Upper lobe of left lung (tissue), 6 donors: ENCODE results near the gene SELENOP. TPM values are rescaled to one million over a fixed set of nuclear protein-coding genes. Genes with fewer than 3 reads are reported as not detected.

Experiments
- ATAC-seq, 2 donors: fragments of 200-7000 bp; cut with Tn5 transposase; one replicate each; pipeline ENCODE4 v1.9.1; 2022; ENCODE audit warnings: mild to moderate bottlenecking in 2 of 2, moderate library complexity in 2 of 2; ENCODE audit not compliant: low FRiP score in 2 of 2
- DNase-seq, 2 donors: peaks; one replicate each; pipeline ENCODE4 v3.0.0-alpha.2; 2019 to 2020
- H3K27ac ChIP-seq, 4 donors: fragments of 200-600 bp; sonication (generic); one replicate each; pipeline ENCODE4 v1.5.1; 2016 to 2019
- H3K27me3 ChIP-seq, 4 donors: fragments of 200-600 bp; sonication (generic); one replicate each; pipeline ENCODE4 v1.5.1; 2017 to 2019
- H3K36me3 ChIP-seq, 4 donors: fragments of 200-600 bp; sonication (generic); one replicate each; pipeline ENCODE4 v1.5.1; 2016 to 2019
- H3K4me1 ChIP-seq, 4 donors: fragments of 200-600 bp; sonication (generic); one replicate each; pipeline ENCODE4 v1.5.1; 2018 to 2019
- H3K4me3 ChIP-seq, 4 donors: fragments of 200-600 bp; sonication (generic); one replicate each; pipeline ENCODE4 v1.5.1; 2017 to 2019; ENCODE audit warnings: mild to moderate bottlenecking in 2 of 4, moderate library complexity in 1 of 4
- H3K9me3 ChIP-seq, 4 donors: fragments of 200-600 bp; sonication (generic); one replicate each; pipeline ENCODE4 v1.5.1; 2018 to 2019
- CTCF ChIP-seq, 6 experiments: fragments of 450-650 bp in 4 of 6; fragments of 200-600 bp in 2 of 6; sonication (generic) in 2 of 6; IDR thresholded peaks; one replicate each; pipeline ENCODE4 v1.5.1; 2016 to 2019; ENCODE audit warnings: antibody characterized with exemption in 6 of 6
- EP300 ChIP-seq, 4 donors: sonication (generic); formaldehyde crosslinking; IDR thresholded peaks; one replicate each; pipeline ENCODE4 v1.5.1; 2017; ENCODE audit warnings: antibody characterized with exemption in 4 of 4, control low read depth in 2 of 4
- POLR2A ChIP-seq, 4 donors: fragments of 450-650 bp; IDR thresholded peaks; one replicate each; pipeline ENCODE4 v1.5.1; 2016 to 2017; ENCODE audit warnings: antibody characterized with exemption in 4 of 4, mild to moderate bottlenecking in 2 of 4
- POLR2AphosphoS5 ChIP-seq, 2 donors: sonication (generic); formaldehyde crosslinking; IDR thresholded peaks; one replicate each; pipeline ENCODE4 v1.5.1; 2017; ENCODE audit warnings: antibody characterized with exemption in 2 of 2
- WGBS, 2 donors: methylation state at CpG; one replicate each; pipeline ENCODE4 v1.1.5; 2017 to 2018; 5-methylcytosine and 5-hydroxymethylcytosine counted together
- total RNA-seq, 6 donors: library from RNA; depleted of rRNA in 4 of 6; stranded (reverse); fragments of >200 nt in 4 of 6; gene quantifications; one replicate each; pipeline versions ENCODE4 v1.1.0 to v1.2.1, GENCODE V29; 2016 to 2021
- donor health status: DM: no; HTN: no; CAD: no; lungs with moderate emphysema.
- donor health status: DM: no; HTN: yes; CAD: no; lungs with severe emphysema.

The SELENOP gene
- total RNA-seq, 6 donors from 2014 or later: 222 to 828 (median 490) TPM

GRCh38 chr5:42784132-42784531 lies 27.6 kb downstream of the SELENOP start:
- Histone ChIP-seq H3K36me3 (no peaks in the 10 kb centered on the region), H3K4me1 (no peaks in the 10 kb centered on the region), H3K27me3 (no peaks in the 10 kb centered on the region), H3K4me3 (no peak overlapping the region), H3K27ac (no peak overlapping the region), H3K9me3 (peaks cover 6 to 19% (median 10%) of the 10 kb centered on the region in 4 donors)
- no peak for ATAC-seq
- WGBS, 2 donors: 90 to 100% methylated on average over 1 of the region's 1 CpG
- TF ChIP-seq POLR2AphosphoS5 (IDR thresholded peaks at IDR 0.05) (no peak), CTCF (IDR thresholded peaks at IDR 0.05) (no peak), EP300 (IDR thresholded peaks at IDR 0.05) (no peak), POLR2A (IDR thresholded peaks at IDR 0.05) (no peak)
- no peak for DNase-seq

- 94 to 100% methylated on average over 1 of the region's 1 CpG for WGBS, 2 donors
- Histone ChIP-seq H3K9me3 (peaks cover 0 to 5% (median under 1%) of the 10 kb centered on the region in 4 donors), H3K4me3 (no peak overlapping the region), H3K36me3 (no peaks in the 10 kb centered on the region), H3K4me1 (peaks cover 0 to 2% (median 0%) of the 10 kb centered on the region in 4 donors), H3K27ac (no peak overlapping the region), H3K27me3 (no peaks in the 10 kb centered on the region)
- ATAC-seq (no peak), DNase-seq (no peak)
- no peak for TF ChIP-seq EP300 (IDR thresholded peaks at IDR 0.05)
- no peak for TF ChIP-seq POLR2AphosphoS5 (IDR thresholded peaks at IDR 0.05)
- no peak for TF ChIP-seq POLR2A (IDR thresholded peaks at IDR 0.05)
- no peak for TF ChIP-seq CTCF (IDR thresholded peaks at IDR 0.05)
Measured at GRCh38 chr5:42781584-42781983, 30.1 kb downstream of the SELENOP start.

GRCh38 chr5:42779083-42779482 lies 32.6 kb downstream of the SELENOP start:
- Histone ChIP-seq H3K4me3 (no peak overlapping the region), H3K27me3 (no peaks in the 10 kb centered on the region), H3K9me3 (no peaks in the 10 kb centered on the region), H3K27ac (no peak overlapping the region), H3K36me3 (no peaks in the 10 kb centered on the region), H3K4me1 (peaks cover 0 to 2% (median 0%) of the 10 kb centered on the region in 4 donors)
- TF ChIP-seq POLR2A (IDR thresholded peaks at IDR 0.05) (no peak), CTCF (IDR thresholded peaks at IDR 0.05) (no peak), EP300 (IDR thresholded peaks at IDR 0.05) (no peak), POLR2AphosphoS5 (IDR thresholded peaks at IDR 0.05) (no peak)
- DNase-seq: no peak
- WGBS, 2 donors: 74 to 83% methylated on average over 1 of the region's 1 CpG
- no peak for ATAC-seq

- H3K4me3 ChIP-seq: no peak overlapping the region
Measured at GRCh38 chr5:42772265-42772993, 39.3 kb downstream of the SELENOP start.

More at GRCh38 chr5:42772265-42772993, 39.3 kb downstream of the SELENOP start:
- ATAC-seq (peak in 1 of 2 donors; percentile 53), DNase-seq (no peak)
- H3K9me3 ChIP-seq: no peaks in the 10 kb centered on the region
- no peaks in the 10 kb centered on the region for H3K27me3 ChIP-seq
- H3K36me3 ChIP-seq: no peaks in the 10 kb centered on the region
- H3K27ac ChIP-seq: no peak overlapping the region
- H3K4me1 ChIP-seq: peaks cover 0 to under 1% (median 0%) of the 10 kb centered on the region in 4 donors
- 68 to 75% methylated on average over 13 of the region's 13 CpGs for WGBS, 2 donors
- TF ChIP-seq CTCF (IDR thresholded peaks at IDR 0.05): no peak
- TF ChIP-seq POLR2AphosphoS5 (IDR thresholded peaks at IDR 0.05): no peak
- no peak for TF ChIP-seq EP300 (IDR thresholded peaks at IDR 0.05)
- TF ChIP-seq POLR2A (IDR thresholded peaks at IDR 0.05): no peak
